GM18526 (cell line): ENCODE results near the gene LRCH1.

Experiments used
- POLR2A ChIP-seq: IDR thresholded peaks from 3 replicates; pipeline ENCODE4 v1.6.1; 2011; ENCODE audit not compliant: insufficient read length; ENCODE audit errors: extremely low read depth

The LRCH1 gene

GRCh38 chr13:46756977-46757376 is 204.0 kb downstream of the LRCH1 start:
- TF ChIP-seq POLR2A = no peak

DNA sequence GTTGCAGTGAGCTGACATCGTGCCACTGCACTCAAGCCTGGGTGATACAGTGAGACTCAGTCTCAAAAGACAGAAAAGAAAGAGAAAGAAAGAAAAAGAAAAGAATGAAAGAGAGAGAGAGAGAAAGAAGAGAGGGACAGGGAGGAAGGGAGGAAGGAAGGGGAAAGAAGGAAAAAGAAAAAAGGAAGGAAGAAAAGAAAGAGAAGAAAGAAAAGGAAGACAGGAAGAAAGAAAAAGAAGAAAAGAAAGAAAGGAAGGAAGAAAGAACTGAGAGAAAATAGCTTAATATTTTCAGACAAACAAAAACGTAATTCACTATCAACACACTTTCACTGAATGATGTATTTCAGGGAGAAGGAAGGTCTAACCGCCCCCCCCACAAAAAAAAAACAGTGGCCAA is 204.7 kb downstream of the LRCH1 start:
- no peak for TF ChIP-seq POLR2A

DNA sequence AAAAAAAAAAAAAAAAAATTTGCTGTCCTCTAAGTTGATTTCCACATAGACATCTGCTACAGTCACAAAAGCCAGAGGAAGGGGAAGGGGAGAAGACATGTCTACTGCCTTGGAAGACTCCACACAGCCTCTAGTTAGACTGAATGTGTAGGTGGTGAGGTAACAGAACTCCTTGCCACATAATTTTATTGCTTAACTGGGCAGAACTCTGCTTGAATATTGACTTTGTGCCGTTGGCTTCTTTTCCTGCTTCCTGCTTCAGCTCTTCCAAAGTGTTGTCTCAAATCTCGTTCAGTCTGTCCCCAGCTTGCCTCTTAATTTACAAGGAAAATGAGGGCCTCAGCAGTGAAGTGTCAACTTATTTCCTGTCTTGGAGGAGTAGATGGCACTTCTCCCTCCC is 206.9 kb downstream of the LRCH1 start:
- no peak for TF ChIP-seq POLR2A

- TF ChIP-seq POLR2A = no peak
These were observed 208.2 kb downstream of the LRCH1 start for GRCh38 chr13:46761174-46761573.

GRCh38 chr13:46761866-46762265 is 208.9 kb downstream of the LRCH1 start:
- no peak for TF ChIP-seq POLR2A

GRCh38 chr13:46771693-46772092 is 218.7 kb downstream of the LRCH1 start:
- TF ChIP-seq POLR2A = no peak

DNA sequence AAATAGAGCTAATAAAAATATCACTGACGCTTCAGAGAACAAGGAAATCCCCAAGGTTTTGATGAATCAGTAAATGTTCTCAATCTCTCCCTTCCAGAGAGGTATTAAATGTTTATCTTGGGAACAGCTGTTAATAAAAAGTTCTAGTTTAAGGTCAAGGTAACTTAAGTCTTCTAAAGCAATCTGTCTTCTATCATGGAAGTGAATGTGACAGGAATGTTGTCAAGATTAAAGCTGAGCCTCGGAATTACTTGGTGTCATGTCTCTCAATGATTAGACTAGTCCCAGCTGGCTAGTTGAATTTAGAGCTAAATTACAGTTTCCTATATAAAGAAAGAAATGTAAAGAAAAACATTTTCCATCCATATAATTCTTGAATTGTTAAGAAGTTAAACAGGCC is 220.6 kb downstream of the LRCH1 start:
- no peak for TF ChIP-seq POLR2A

DNA sequence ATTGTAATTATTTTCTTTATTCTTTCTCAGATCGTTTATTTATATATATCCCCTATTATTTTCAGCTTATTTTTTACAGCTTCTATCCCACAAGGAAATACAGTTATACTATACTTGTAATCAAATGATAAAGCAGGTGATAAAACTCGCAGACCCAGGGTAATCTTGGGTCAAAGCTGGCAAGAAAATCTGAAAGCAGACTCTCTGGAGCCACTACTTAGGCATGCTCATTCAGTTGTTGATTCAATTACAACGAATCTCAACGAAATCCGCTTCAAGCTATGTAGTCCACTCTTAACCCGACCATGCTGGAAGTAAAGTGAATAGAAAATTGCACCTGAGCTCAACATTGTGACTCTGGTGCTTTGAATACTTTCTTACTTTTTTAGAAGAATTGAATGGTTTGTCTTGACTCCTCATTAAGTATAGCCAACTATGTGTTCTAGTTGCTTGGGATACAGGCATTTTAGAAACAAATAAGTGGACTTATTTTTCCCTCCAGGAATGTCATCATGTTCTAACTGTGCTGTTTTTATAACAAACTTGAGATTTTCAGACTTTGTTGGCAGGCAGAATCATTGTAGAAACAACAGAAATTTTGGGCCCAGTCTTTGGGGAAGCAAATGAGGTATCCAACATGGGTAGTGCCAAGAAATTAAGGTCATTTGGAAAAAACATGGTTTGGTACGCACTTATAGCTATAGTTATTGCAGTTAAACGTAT is 222.6 kb downstream of the LRCH1 start:
- no peak for TF ChIP-seq POLR2A

GRCh38 chr13:46778095-46778494 is 225.1 kb downstream of the LRCH1 start:
- TF ChIP-seq POLR2A = no peak

DNA sequence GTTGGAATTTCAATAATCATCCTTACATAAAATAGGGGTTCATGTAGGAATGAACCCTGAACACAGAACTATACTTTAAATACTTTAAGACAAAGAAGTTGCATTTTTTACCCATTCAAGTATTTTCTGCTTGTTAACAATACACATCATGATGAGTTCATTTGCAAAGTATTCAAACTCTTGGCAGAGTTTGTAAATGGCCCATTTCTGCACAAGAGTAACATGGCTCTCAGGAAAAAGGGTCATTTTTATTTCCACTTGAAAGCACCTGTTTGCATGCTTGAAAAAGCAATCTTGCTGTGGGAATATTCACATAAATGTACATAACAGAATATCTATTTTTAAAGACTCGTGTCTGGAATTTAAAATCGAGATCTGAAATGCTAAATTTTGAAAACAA is 225.9 kb downstream of the LRCH1 start:
- no peak for TF ChIP-seq POLR2A

GRCh38 chr13:46782066-46782465 is 229.1 kb downstream of the LRCH1 start:
- TF ChIP-seq POLR2A = no peak

DNA sequence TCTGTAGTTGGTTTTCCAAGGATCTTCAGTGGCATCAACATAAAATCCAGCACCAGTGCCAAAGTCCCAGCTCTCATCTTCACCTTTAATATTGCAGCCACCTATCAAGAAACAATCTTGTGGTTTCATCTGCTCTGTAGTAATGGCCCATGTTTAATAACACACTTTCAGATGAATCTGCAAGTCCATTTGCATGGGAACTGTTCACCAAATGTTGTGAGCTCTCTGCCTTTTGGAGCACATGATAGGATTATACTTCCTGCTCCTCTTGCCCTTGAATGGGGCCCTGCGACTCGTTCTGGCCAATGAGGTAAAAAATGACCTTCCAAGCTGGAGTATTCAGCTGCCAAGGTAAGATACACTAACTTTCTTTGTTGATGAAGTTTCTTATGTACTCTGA is 229.7 kb downstream of the LRCH1 start:
- no peak for TF ChIP-seq POLR2A

- TF ChIP-seq POLR2A = no peak
These were observed 230.5 kb downstream of the LRCH1 start for GRCh38 chr13:46783504-46783903.

DNA sequence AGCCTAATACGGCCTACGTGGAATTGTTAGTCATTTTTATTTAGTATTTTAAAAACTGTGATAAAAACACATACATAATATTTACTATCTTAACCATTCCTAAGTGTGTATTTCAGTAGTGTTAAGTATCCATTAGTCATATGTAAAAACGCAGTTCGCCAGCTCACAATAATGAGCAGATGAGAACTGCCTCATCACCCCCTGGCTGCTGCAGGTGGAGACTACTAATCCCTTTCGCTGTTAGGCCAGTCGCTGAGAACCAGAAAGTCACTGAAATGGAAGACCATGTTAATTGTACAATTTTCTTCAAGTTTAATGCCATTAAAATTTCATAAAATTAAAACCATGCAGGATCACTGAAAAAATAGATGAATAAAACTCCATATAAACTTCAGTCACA is 242.4 kb downstream of the LRCH1 start:
- TF ChIP-seq POLR2A = no peak

DNA sequence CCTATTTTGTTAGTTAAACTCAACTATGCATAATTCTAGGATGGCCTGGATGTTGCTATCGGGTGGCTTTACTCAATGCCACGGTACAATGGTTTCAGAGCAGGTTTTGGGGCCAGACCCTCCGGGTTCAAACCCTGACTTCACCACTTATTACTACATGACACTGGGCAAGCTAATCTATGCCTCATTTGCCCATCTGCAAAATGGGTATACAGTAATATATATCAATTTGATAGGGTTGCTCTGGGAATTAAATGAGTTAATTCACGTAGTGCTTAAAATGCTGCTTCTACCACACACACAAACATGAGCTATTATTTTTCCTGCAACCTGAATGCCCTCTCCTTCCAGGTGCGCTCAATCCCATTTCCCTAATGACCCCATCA is 243.2 kb downstream of the LRCH1 start:
- TF ChIP-seq POLR2A = no peak

DNA sequence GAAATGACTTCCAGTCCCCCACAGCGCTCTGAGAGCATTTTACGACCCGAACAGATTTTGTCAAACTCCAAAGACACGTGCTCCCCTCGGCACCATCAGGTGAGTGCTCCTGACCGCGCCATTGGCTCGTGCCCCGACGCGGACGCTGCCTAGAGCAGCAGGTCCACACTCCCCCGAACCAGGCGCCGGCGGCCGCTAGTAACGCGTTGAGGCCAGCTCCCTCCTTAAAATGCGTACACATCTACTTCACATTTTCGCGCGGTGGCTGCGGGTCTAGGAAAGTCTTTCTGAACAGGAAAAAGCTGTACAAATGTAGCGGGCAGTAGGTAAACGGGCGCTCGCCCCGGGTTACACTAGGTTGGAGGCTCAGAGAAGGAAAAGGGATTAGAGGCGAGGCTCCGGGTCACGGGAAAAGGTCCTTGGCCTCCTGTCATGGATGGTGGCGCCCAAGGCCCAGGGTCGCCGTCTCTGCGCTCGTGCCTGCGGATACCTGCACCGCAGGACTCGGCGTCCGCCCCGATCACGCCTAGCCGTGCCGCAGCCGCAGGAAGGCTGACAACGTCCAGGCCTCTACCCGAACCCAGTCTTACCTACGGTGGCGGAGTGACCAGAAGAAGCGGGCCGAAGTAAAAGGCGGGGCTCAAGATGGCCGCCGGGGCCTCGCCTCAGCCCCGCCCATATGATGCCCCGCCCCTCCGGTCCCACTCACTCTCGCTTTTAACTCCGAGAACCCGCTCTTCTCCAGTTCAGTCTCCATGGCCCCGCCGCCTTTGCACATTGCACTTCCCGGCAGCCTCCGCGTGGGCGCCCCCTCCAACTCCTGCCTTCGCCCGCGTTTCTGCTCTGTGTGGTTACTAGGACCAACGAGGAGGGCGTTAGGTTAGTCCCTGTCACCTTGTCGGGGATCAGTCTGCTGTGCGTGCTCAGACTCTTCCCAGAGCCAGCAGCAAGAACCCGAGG is 243.8 kb downstream of the LRCH1 start, which contains the start of gene ESD:
Gene ESD (minus strand): TSS at position 647 of the 960 bp plus-strand sequence. CDS start 5,748 bp downstream, outside the sequence.
- TF ChIP-seq POLR2A = peak; percentile 63
